ENCODE measurements around the gene TBC1D8. TPM values are rescaled to one million over a fixed set of nuclear protein-coding genes. Genes with fewer than 3 reads are reported as not detected.
A peak's percentile ranks its signal among the peaks of the same experiment; 100 is the strongest.

TBC1D8 gene
- total RNA-seq, 1 donor from 2014 or later = 45.0 TPM

DNA sequence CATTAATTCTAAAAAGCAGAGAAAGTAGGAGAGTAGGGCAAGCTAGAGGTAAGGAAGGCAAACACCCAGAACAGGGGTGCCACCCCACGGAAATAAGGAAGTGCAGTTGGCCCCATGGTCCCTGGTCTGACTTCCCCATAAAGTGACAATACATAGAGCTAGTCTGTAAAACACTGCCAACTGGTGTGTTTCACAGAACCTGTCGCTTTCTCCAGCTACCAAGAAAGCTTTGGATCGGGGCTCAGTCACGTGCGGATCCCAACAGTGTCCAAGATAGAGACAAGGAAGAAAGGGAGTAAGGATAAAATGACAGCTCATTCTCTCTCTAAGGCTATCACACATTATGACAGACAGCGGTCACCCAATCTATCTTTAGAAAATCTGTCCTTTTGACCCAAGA lies 36.4 kb downstream of the TBC1D8 start:
- intact Hi-C loops (cut with micrococcal nuclease) = no loop called here
- no peaks in the 10 kb centered on the region for H3K36me3 ChIP-seq
- no peaks in the 10 kb centered on the region for H3K9me3 ChIP-seq (replicated peaks)
- peak overlapping the region; percentile 93 for H3K27ac ChIP-seq (replicated peaks)
- H3K27me3 ChIP-seq (ENCODE audit: low read depth) = no peaks in the 10 kb centered on the region
- no peak overlapping the region for H3K4me3 ChIP-seq
- H3K4me1 ChIP-seq = peaks cover 99% of the 10 kb centered on the region
- DNase-seq = no peak
- TF ChIP-seq, protein P1, sequence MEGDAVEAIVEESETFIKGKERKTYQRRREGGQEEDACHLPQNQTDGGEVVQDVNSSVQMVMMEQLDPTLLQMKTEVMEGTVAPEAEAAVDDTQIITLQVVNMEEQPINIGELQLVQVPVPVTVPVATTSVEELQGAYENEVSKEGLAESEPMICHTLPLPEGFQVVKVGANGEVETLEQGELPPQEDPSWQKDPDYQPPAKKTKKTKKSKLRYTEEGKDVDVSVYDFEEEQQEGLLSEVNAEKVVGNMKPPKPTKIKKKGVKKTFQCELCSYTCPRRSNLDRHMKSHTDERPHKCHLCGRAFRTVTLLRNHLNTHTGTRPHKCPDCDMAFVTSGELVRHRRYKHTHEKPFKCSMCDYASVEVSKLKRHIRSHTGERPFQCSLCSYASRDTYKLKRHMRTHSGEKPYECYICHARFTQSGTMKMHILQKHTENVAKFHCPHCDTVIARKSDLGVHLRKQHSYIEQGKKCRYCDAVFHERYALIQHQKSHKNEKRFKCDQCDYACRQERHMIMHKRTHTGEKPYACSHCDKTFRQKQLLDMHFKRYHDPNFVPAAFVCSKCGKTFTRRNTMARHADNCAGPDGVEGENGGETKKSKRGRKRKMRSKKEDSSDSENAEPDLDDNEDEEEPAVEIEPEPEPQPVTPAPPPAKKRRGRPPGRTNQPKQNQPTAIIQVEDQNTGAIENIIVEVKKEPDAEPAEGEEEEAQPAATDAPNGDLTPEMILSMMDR (IDR thresholded peaks at IDR 0.05; ENCODE audit: borderline replicate concordance) = no peak

DNA sequence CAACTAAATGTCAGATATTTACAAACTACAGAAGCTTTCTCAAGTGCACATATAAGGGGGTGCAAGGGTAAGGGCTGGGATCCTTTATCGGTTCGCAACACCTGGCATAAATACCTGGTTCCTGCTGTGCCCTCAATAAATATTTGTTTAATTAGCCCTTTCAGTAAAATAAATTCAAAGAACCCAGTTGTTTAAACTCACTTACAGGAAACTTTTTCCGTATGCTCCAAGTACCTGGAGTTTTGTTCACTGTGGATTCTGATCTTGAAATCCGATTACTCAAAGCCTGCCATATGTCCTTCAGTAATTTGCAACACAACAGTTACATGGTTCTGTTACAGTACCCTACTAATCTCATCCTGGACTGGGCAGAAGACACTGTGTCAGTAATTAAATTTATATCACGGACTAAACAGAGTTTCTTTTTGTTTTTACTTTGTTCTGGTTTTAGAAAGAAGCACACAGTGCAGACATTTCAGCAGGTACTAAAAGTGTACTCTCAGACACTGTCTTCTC lies 36.9 kb downstream of the TBC1D8 start:
- TF ChIP-seq, protein P1 (IDR thresholded peaks at IDR 0.05; ENCODE audit: borderline replicate concordance) = no peak
- DNase-seq = no peak
- Histone ChIP-seq H3K27me3 (ENCODE audit: low read depth) (no peaks in the 10 kb centered on the region), H3K27ac (replicated peaks) (peak overlapping the region; percentile 93), H3K9me3 (replicated peaks) (no peaks in the 10 kb centered on the region), H3K4me3 (no peak overlapping the region), H3K4me1 (peaks cover 99% of the 10 kb centered on the region), H3K36me3 (no peaks in the 10 kb centered on the region)
- intact Hi-C loops (cut with micrococcal nuclease) = no loop called here

DNA sequence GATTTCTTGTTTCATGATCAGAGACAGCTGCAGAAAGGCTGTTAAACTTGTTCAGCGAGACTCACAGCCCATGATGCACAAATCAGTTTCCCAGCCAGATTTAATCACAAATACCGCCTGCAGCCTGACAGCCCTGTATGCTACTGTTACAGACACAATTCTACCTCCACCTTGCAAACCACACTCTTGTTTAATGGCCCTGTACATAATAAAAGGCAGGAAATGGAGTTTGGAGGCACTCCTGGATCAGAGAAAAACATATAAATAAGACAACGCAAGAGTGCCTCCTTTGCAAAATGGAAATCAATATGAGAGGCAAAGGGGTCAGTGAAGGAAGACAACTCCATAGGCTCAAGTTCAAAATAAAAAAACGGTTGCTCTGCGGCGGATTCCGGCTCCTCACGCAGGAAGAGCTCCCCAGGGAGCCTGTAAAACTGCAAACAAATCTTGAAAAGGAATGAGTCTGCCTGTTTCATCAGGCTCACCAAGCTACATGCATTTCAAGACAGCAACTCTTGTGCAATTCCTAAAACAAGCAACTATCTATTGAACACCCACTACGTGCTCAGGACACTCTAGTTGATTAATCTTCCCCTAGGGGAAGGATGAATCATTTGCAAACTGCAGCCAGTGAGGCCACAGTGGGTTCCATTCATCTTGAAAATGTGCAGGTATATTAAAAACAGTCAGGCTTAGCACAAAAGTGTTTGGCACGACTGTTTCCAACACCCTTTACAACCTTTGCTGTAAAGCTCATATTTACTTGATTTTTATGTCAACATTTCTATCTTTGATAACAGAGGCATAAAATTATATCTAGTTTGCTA lies 37.5 kb downstream of the TBC1D8 start:
- intact Hi-C loops (cut with micrococcal nuclease) = no loop called here
- TF ChIP-seq, protein P1 (IDR thresholded peaks at IDR 0.05; ENCODE audit: borderline replicate concordance) = no peak
- Histone ChIP-seq H3K9me3 (replicated peaks) (no peaks in the 10 kb centered on the region), H3K4me1 (peaks cover 98% of the 10 kb centered on the region), H3K4me3 (peak overlapping the region; percentile 15), H3K36me3 (no peaks in the 10 kb centered on the region), H3K27me3 (ENCODE audit: low read depth) (no peaks in the 10 kb centered on the region), H3K27ac (replicated peaks) (peak overlapping the region; percentile 93)
- DNase-seq = no peak

DNA sequence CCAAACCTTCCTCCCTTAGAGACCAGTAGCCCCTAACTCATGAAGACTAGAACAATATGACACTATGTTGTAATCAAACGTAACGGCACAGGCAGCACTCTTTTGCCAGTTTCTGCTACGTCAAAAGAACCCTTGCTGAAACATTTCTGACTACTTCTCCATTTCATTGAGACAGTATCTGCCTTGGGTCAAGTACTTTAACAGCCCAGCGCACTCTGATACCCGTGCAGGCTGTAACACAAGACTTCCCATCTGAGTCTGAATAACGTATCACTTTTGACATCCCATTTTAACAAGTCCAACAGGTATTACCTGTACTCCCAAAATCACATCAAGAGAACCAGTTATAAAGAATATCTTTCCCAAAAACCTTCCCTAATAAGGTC lies 38.4 kb downstream of the TBC1D8 start:
- no peak for DNase-seq
- peak overlapping the region; percentile 93 for H3K27ac ChIP-seq (replicated peaks)
- intact Hi-C loops (cut with micrococcal nuclease) = no loop called here
- TF ChIP-seq, protein P1 (IDR thresholded peaks at IDR 0.05; ENCODE audit: borderline replicate concordance) = no peak
- H3K4me1 ChIP-seq = peaks cover 99% of the 10 kb centered on the region
- peak overlapping the region; percentile 5 for H3K4me3 ChIP-seq
- H3K36me3 ChIP-seq = no peaks in the 10 kb centered on the region
- no peaks in the 10 kb centered on the region for H3K9me3 ChIP-seq (replicated peaks)
- H3K27me3 ChIP-seq (ENCODE audit: low read depth) = no peaks in the 10 kb centered on the region

DNA sequence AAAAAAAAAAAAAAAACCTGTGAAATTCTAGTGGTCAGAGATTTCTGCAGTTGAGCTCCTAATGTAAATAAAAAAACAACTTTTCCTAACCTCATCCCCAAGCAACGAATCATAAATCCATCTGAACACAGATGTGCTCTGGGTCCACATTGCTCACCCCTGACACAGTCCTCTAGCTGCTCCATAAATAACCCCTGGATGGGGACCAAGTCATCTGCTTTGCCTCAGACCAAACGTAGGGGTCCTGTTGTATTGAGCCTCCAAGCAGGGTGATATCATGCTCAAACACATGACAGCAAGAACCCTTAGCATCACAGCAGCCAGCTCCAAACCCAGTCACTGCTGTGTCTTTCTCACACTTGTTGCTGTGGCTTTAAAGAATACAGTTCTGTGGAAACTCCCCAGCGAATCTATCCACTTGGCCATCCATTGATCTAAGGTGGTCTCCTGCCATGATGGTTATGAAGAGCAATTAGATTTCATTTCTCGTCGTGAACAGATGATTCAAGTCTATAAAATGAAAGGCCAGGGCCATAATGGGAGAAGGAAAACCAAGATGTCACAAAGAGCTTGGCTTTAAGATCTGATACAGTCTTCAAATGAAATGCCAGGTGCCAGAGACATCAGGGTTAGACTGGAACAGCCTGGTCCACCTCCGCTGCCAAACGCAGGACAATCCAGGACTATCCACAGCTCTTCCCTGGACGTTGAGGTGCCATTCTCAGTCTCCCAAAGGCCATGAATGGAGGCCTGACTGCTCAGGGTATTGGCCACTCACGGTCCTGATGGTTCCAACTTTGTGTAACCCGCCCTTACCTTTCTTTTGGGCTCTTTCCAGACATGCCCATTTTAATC lies 39.0 kb downstream of the TBC1D8 start:
- H3K27ac ChIP-seq (replicated peaks) = peak overlapping the region; percentile 93
- peaks cover 99% of the 10 kb centered on the region for H3K4me1 ChIP-seq
- DNase-seq = peak; percentile 45
- TF ChIP-seq, protein P1 (IDR thresholded peaks at IDR 0.05; ENCODE audit: borderline replicate concordance) = no peak
- H3K27me3 ChIP-seq (ENCODE audit: low read depth) = no peaks in the 10 kb centered on the region
- peak overlapping the region; percentile 5 for H3K4me3 ChIP-seq
- H3K36me3 ChIP-seq = no peaks in the 10 kb centered on the region
- intact Hi-C loops (cut with micrococcal nuclease) = no loop called here
- H3K9me3 ChIP-seq (replicated peaks) = no peaks in the 10 kb centered on the region
